ENCODE measurements around the gene CPO.
A peak's percentile ranks its signal among the peaks of the same experiment; 100 is the strongest.

Gene CPO

DNA sequence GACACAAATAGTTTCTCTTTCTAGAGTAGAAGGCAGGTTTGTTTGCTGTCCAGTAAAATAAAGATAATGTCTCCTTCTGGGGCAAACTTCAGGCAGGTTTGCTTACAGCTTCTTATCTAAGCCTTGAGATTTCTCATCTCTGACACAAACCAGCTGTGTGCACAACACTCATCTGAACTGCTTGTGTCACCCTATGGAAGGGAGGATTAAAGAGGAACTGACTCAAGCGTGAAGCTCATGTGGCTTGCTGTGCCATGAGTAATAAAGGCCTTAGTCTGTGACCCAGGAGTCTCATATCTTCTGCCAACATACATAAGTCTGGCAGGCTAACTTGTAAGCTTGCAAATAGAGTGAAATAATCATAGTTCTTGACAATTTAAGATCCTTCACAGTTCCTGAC lies 24.2 kb upstream of the CPO start:
- peak; percentile 42; the same call in 2 of the 3 replicates for ATAC-seq

DNA sequence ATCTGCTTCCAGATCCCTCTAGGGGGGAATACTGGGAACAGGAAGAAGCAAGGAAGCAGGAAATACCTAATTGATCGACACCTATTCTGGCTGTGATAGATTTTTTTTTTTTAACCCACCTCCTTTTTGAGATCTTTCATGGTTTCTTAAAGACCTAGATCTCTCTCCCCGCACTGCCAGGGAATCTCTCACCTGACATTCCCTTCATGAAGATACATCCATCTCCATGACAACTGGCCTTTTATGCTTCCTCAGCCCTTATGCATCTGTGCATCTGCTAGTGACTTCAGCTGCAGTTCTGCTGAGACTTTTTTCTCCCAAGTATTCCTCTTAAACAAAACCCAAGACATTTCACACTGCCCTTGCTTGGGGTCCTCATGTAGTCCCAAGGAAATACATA lies 21.1 kb upstream of the CPO start:
- TF ChIP-seq ZNF565 (CRISPR knock-in tag; conservative IDR thresholded peaks at IDR 0.05; ENCODE audit: low read depth) = no peak
- TF ChIP-seq ZNF70 (CRISPR knock-in tag; IDR thresholded peaks at IDR 0.05) = no peak
- TF ChIP-seq BACH2 (CRISPR knock-in tag; IDR thresholded peaks at IDR 0.05; ENCODE audit: borderline replicate concordance) = no peak
- no peak for TF ChIP-seq ZFP30 (CRISPR knock-in tag; IDR thresholded peaks at IDR 0.05)
- no peak for TF ChIP-seq TCF4 (CRISPR knock-in tag; IDR thresholded peaks at IDR 0.05; ENCODE audit: borderline replicate concordance)
- TF ChIP-seq, protein P1, sequence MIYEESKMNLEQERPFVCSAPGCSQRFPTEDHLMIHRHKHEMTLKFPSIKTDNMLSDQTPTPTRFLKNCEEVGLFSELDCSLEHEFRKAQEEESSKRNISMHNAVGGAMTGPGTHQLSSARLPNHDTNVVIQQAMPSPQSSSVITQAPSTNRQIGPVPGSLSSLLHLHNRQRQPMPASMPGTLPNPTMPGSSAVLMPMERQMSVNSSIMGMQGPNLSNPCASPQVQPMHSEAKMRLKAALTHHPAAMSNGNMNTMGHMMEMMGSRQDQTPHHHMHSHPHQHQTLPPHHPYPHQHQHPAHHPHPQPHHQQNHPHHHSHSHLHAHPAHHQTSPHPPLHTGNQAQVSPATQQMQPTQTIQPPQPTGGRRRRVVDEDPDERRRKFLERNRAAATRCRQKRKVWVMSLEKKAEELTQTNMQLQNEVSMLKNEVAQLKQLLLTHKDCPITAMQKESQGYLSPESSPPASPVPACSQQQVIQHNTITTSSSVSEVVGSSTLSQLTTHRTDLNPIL (CRISPR knock-in tag; IDR thresholded peaks at IDR 0.05; ENCODE audit: low read depth) = no peak
- ATAC-seq = no peak

More for the DNA sequence above, 24.2 kb upstream of the CPO start:
- no peak for TF ChIP-seq TCF4 (CRISPR knock-in tag; IDR thresholded peaks at IDR 0.05; ENCODE audit: borderline replicate concordance)
- no peak for TF ChIP-seq RARB (CRISPR knock-in tag; IDR thresholded peaks at IDR 0.05)
- TF ChIP-seq, protein P2, sequence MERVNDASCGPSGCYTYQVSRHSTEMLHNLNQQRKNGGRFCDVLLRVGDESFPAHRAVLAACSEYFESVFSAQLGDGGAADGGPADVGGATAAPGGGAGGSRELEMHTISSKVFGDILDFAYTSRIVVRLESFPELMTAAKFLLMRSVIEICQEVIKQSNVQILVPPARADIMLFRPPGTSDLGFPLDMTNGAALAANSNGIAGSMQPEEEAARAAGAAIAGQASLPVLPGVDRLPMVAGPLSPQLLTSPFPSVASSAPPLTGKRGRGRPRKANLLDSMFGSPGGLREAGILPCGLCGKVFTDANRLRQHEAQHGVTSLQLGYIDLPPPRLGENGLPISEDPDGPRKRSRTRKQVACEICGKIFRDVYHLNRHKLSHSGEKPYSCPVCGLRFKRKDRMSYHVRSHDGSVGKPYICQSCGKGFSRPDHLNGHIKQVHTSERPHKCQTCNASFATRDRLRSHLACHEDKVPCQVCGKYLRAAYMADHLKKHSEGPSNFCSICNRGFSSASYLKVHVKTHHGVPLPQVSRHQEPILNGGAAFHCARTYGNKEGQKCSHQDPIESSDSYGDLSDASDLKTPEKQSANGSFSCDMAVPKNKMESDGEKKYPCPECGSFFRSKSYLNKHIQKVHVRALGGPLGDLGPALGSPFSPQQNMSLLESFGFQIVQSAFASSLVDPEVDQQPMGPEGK (CRISPR knock-in tag; IDR thresholded peaks at IDR 0.05; ENCODE audit: borderline replicate concordance) = no peak
- no peak for TF ChIP-seq ZFP3 (CRISPR knock-in tag; IDR thresholded peaks at IDR 0.05)
- TF ChIP-seq CSDC2 (CRISPR knock-in tag; IDR thresholded peaks at IDR 0.05) = no peak
- TF ChIP-seq, protein P3, sequence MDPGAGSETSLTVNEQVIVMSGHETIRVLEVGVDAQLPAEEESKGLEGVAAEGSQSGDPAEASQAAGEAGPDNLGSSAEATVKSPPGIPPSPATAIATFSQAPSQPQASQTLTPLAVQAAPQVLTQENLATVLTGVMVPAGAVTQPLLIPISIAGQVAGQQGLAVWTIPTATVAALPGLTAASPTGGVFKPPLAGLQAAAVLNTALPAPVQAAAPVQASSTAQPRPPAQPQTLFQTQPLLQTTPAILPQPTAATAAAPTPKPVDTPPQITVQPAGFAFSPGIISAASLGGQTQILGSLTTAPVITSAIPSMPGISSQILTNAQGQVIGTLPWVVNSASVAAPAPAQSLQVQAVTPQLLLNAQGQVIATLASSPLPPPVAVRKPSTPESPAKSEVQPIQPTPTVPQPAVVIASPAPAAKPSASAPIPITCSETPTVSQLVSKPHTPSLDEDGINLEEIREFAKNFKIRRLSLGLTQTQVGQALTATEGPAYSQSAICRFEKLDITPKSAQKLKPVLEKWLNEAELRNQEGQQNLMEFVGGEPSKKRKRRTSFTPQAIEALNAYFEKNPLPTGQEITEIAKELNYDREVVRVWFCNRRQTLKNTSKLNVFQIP (CRISPR knock-in tag; IDR thresholded peaks at IDR 0.05; ENCODE audit: borderline replicate concordance, low read depth) = no peak
- TF ChIP-seq, protein P4, sequence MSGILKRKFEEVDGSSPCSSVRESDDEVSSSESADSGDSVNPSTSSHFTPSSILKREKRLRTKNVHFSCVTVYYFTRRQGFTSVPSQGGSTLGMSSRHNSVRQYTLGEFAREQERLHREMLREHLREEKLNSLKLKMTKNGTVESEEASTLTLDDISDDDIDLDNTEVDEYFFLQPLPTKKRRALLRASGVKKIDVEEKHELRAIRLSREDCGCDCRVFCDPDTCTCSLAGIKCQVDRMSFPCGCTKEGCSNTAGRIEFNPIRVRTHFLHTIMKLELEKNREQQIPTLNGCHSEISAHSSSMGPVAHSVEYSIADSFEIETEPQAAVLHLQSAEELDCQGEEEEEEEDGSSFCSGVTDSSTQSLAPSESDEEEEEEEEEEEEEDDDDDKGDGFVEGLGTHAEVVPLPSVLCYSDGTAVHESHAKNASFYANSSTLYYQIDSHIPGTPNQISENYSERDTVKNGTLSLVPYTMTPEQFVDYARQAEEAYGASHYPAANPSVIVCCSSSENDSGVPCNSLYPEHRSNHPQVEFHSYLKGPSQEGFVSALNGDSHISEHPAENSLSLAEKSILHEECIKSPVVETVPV (CRISPR knock-in tag; IDR thresholded peaks at IDR 0.05) = no peak
- no peak for TF ChIP-seq ZC3H10 (CRISPR knock-in tag; IDR thresholded peaks at IDR 0.05)

DNA sequence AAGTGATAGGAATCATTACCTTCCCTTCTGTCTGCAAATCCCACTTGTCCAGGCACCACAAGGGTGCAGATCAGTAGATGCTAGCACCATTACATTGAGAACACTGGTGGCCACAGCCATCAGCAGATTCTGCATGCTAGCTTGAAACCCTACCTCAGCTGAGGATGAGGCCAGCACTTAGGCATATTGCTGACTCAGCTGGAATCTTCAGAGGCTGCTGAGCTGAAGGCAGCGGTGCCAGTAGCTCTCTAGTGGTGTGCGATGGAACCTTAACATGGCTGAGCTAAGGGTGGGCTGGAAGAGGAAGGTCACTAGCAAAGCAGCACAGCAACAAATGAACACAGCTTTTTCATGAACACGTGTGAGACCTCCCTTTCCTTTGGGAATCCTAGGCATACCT lies 19.0 kb upstream of the CPO start:
- no peak for ATAC-seq
- TF ChIP-seq ISL1 (CRISPR knock-in tag; IDR thresholded peaks at IDR 0.05) = no peak
- no peak for TF ChIP-seq SNAI2 (CRISPR knock-in tag; IDR thresholded peaks at IDR 0.05)
- TF ChIP-seq GLIS3 (CRISPR knock-in tag; IDR thresholded peaks at IDR 0.05) = no peak
- no peak for TF ChIP-seq CSDC2 (CRISPR knock-in tag; IDR thresholded peaks at IDR 0.05)
- no peak for TF ChIP-seq ZNF8 (CRISPR knock-in tag; IDR thresholded peaks at IDR 0.05)
- no peak for TF ChIP-seq ZC3H10 (CRISPR knock-in tag; IDR thresholded peaks at IDR 0.05)

DNA sequence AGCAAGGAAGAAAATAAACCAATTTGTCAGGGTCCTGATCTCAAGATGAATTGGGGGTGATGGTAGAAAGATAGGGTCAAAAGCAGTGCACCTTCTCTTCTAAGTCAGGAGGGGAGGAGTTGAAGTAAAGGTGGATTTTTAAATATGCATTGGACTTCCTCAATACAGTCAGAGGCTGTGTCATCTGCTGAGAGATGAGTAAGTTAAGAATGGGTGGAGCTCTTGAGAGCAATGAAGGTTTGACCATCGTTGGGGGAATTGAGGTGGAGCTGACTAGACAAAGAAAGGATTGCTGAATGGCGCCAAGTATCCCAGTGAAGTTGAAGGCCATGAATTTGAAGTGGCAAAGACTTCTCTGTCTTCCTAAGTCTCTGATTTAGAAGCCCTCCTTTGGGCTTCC lies 18.4 kb upstream of the CPO start:
- ATAC-seq = no peak
- TF ChIP-seq BACH2 (CRISPR knock-in tag; IDR thresholded peaks at IDR 0.05; ENCODE audit: borderline replicate concordance) (no peak), PPARA (CRISPR knock-in tag; IDR thresholded peaks at IDR 0.05; ENCODE audit: borderline replicate concordance) (no peak), TCF4 (CRISPR knock-in tag; IDR thresholded peaks at IDR 0.05; ENCODE audit: borderline replicate concordance) (no peak), SNAI2 (CRISPR knock-in tag; IDR thresholded peaks at IDR 0.05) (no peak), ISL1 (CRISPR knock-in tag; IDR thresholded peaks at IDR 0.05) (no peak), CSDC2 (CRISPR knock-in tag; IDR thresholded peaks at IDR 0.05) (no peak), GLIS3 (CRISPR knock-in tag; IDR thresholded peaks at IDR 0.05) (no peak), ZFP30 (CRISPR knock-in tag; IDR thresholded peaks at IDR 0.05) (no peak), ARNTL (CRISPR knock-in tag; IDR thresholded peaks at IDR 0.05; ENCODE audit: borderline replicate concordance, low read depth) (no peak), ZFP3 (CRISPR knock-in tag; IDR thresholded peaks at IDR 0.05) (no peak), ESRRG (CRISPR knock-in tag; IDR thresholded peaks at IDR 0.05) (no peak)
- TF ChIP-seq, protein P2 (CRISPR knock-in tag; IDR thresholded peaks at IDR 0.05; ENCODE audit: borderline replicate concordance) = no peak
- TF ChIP-seq, protein P3 (CRISPR knock-in tag; IDR thresholded peaks at IDR 0.05; ENCODE audit: borderline replicate concordance, low read depth) = no peak
- TF ChIP-seq, protein P5, sequence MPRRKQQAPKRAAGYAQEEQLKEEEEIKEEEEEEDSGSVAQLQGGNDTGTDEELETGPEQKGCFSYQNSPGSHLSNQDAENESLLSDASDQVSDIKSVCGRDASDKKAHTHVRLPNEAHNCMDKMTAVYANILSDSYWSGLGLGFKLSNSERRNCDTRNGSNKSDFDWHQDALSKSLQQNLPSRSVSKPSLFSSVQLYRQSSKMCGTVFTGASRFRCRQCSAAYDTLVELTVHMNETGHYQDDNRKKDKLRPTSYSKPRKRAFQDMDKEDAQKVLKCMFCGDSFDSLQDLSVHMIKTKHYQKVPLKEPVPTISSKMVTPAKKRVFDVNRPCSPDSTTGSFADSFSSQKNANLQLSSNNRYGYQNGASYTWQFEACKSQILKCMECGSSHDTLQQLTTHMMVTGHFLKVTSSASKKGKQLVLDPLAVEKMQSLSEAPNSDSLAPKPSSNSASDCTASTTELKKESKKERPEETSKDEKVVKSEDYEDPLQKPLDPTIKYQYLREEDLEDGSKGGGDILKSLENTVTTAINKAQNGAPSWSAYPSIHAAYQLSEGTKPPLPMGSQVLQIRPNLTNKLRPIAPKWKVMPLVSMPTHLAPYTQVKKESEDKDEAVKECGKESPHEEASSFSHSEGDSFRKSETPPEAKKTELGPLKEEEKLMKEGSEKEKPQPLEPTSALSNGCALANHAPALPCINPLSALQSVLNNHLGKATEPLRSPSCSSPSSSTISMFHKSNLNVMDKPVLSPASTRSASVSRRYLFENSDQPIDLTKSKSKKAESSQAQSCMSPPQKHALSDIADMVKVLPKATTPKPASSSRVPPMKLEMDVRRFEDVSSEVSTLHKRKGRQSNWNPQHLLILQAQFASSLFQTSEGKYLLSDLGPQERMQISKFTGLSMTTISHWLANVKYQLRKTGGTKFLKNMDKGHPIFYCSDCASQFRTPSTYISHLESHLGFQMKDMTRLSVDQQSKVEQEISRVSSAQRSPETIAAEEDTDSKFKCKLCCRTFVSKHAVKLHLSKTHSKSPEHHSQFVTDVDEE (CRISPR knock-in tag; IDR thresholded peaks at IDR 0.05) = no peak
- TF ChIP-seq, protein P4 (CRISPR knock-in tag; IDR thresholded peaks at IDR 0.05) = no peak

All from SK-N-SH treated with all-trans-retinoic acid at 6 μM for 48 hours (cell line).